NOMO-1 (cell line): ENCODE data around the gene GMFB.
"Not testable (repeated sequence)": the region's sequence is repeated elsewhere in the genome, so short reads cannot be mapped to it uniquely, and the experiment has no call there.

ENCODE experiments used
- DNase-seq, 2 experiments: peaks; one replicate each; lab custom pipeline; 2025; ENCODE audit not compliant: unreplicated experiment in 2 of 2; lab: John Stamatoyannopoulos, UW

The GMFB gene

GRCh38 chr14:54462048-54462447 lies 26.7 kb downstream of the GMFB start:
- DNase-seq = peak in 1 of 2 experiments; percentile 60

GRCh38 chr14:54459106-54459505 lies 29.7 kb downstream of the GMFB start:
- no peak for DNase-seq

- DNase-seq = not testable (repeated sequence)
Measured at GRCh38 chr14:54458536-54458935, 30.2 kb downstream of the GMFB start.

GRCh38 chr14:54457609-54457996 lies 31.2 kb downstream of the GMFB start:
- no peak for DNase-seq

- not testable (repeated sequence) for DNase-seq
Measured at GRCh38 chr14:54456820-54457608, 31.8 kb downstream of the GMFB start.

GRCh38 chr14:54455363-54455762 lies 33.4 kb downstream of the GMFB start:
- no peak for DNase-seq

- not testable (repeated sequence) for DNase-seq
Measured at GRCh38 chr14:54453990-54454389, 34.8 kb downstream of the GMFB start.

GRCh38 chr14:54453252-54453651 lies 35.5 kb downstream of the GMFB start:
- DNase-seq = no peak

GRCh38 chr14:54451961-54452360 lies 36.8 kb downstream of the GMFB start:
- no peak for DNase-seq

GRCh38 chr14:54451121-54451601 lies 37.6 kb downstream of the GMFB start:
- DNase-seq = no peak

- DNase-seq = peak; percentile 72 to 91
Measured at GRCh38 chr14:54450535-54450934, 38.2 kb downstream of the GMFB start.

GRCh38 chr14:54447231-54447692 lies 41.5 kb downstream of the GMFB start:
- DNase-seq = peak; percentile 82 to 94

GRCh38 chr14:54446161-54446693 lies 42.6 kb downstream of the GMFB start:
- DNase-seq = peak in 1 of 2 experiments; percentile 25

- DNase-seq = no peak
Measured at GRCh38 chr14:54444681-54445080, 44.1 kb downstream of the GMFB start.

- DNase-seq = no peak
Measured at GRCh38 chr14:54443981-54444380, 44.8 kb downstream of the GMFB start.

GRCh38 chr14:54442961-54443360 lies 45.8 kb downstream of the GMFB start:
- DNase-seq = not testable (repeated sequence)

GRCh38 chr14:54440873-54441868 lies 47.6 kb downstream of the GMFB start, which contains the start of gene CNIH1:
CNIH1 (minus strand) TSS chr14:54441374; CDS start chr14:54441327, 47 bp downstream.
- peak; percentile 90 to 92 for DNase-seq

GRCh38 chr14:54440476-54440872 lies 48.3 kb downstream of the GMFB start:
- DNase-seq = no peak

GRCh38 chr14:54440037-54440436 lies 48.7 kb downstream of the GMFB start:
- no peak for DNase-seq

- DNase-seq = no peak
Measured at GRCh38 chr14:54438703-54439102, 50.1 kb downstream of the GMFB start.

GRCh38 chr14:54437954-54438353 lies 50.8 kb downstream of the GMFB start:
- not testable (repeated sequence) for DNase-seq
